Muscle layer of duodenum (tissue), 2 donors: Measurements from ENCODE around the gene XCR1.
"Not testable (repeated sequence)": the region's sequence is repeated elsewhere in the genome, so short reads cannot be mapped to it uniquely, and the experiment has no call there.

ENCODE experiments used
- H3K27ac ChIP-seq: one replicate; pipeline ENCODE4 v1.7.0; 2013; ENCODE audit warnings: mild to moderate bottlenecking, low read length
- H3K27me3 ChIP-seq: one replicate; pipeline ENCODE4 v1.7.0; 2013; ENCODE audit warnings: low read depth, mild to moderate bottlenecking, control low read depth, low read length
- H3K36me3 ChIP-seq, 2 donors: one replicate each; pipeline ENCODE4 v1.7.0; 2013; ENCODE audit warnings: low read length in 2 of 2, control low read depth in 1 of 2, mild to moderate bottlenecking in 1 of 2; ENCODE audit not compliant: insufficient read depth in 2 of 2, control insufficient read depth in 1 of 2
- H3K4me1 ChIP-seq, 2 donors: one replicate each; pipeline ENCODE4 v1.7.0; 2013; ENCODE audit warnings: low read length in 2 of 2, mild to moderate bottlenecking in 2 of 2, control low read depth in 1 of 2, moderate library complexity in 1 of 2; ENCODE audit not compliant: insufficient read depth in 2 of 2, control insufficient read depth in 1 of 2
- H3K4me3 ChIP-seq, 2 donors: one replicate each; pipeline ENCODE4 v1.7.0; 2013; ENCODE audit warnings: low read length in 2 of 2, low read depth in 1 of 2, mild to moderate bottlenecking in 1 of 2
- H3K9me3 ChIP-seq, 2 donors: one replicate each; pipeline ENCODE4 v1.7.0; 2013; ENCODE audit warnings: low read length in 2 of 2, control low read depth in 1 of 2, mild to moderate bottlenecking in 1 of 2; ENCODE audit not compliant: control insufficient read depth in 1 of 2
- donor health status: healthy.

The XCR1 gene

DNA sequence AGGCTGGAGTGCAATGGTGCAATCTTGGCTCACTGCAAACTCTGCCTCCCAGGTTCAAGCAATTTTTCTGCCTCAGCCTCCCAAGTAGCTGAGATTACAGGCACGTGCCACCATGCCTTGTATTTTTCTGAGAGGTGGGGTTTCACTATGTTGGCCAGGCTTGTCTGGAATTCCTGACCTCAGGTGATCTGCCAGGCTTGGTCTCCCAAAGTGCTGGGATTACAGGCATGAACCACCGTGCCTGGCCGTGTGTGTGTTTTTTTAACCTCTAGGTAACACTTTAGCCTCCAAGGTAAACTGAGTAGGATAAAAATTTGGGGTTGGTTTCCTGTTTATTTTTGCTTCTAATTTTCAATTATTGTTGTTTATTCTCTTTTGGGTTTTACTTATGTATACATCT, 10.8 kb upstream of the XCR1 start:
- not testable (repeated sequence) for H3K4me1 ChIP-seq, H3K4me3 ChIP-seq, H3K27ac ChIP-seq, H3K36me3 ChIP-seq, H3K27me3 ChIP-seq, H3K9me3 ChIP-seq

DNA sequence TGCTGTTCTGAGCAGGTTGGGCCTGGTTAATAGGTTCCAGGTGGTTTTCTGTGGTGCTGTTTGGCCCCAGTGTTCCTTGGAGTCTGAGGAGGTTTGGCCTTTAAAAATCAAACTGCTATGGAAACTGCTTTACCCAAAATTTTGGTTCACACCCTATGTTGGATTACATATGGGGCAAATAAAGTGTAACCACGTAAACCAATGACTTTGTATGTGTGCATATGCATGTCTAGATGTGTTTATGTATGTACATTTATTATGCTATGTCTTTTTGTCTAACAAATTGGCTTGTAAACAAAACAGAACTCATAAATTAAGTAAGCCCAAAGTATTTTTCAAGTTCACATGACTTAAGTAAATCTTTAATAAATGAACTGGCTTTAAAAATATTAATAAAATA, 8.9 kb upstream of the XCR1 start:
- H3K27me3 ChIP-seq: no peaks in the 10 kb centered on the region
- H3K36me3 ChIP-seq: no peaks in the 10 kb centered on the region
- no peak overlapping the region for H3K27ac ChIP-seq
- H3K4me3 ChIP-seq: no peak overlapping the region
- no peaks in the 10 kb centered on the region for H3K4me1 ChIP-seq
- no peaks in the 10 kb centered on the region for H3K9me3 ChIP-seq

DNA sequence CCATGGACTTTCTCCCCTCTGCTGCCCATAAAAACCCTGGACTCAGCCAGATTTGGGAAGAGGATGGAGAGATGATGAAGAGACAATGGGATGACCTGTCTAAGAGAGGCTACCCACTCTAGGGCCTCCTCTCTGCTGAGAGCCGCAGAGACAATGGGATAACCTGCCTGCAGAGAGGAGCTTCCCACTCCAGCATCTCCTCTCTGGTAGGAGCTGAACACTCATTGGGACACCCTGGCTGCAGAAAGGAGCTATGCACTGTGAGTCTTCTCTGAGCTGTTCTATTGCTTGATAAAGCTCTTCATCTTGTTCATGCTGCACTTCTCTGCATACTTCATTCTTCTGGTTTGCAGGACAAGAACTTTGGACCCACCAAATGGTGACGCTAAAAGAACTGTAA, 4.5 kb upstream of the XCR1 start:
- no peak overlapping the region for H3K4me3 ChIP-seq
- no peak overlapping the region for H3K27ac ChIP-seq
- H3K4me1 ChIP-seq: no peaks in the 10 kb centered on the region
- no peaks in the 10 kb centered on the region for H3K27me3 ChIP-seq
- peaks cover 0 to 2% of the 10 kb centered on the region in 2 donors for H3K9me3 ChIP-seq
- no peaks in the 10 kb centered on the region for H3K36me3 ChIP-seq

DNA sequence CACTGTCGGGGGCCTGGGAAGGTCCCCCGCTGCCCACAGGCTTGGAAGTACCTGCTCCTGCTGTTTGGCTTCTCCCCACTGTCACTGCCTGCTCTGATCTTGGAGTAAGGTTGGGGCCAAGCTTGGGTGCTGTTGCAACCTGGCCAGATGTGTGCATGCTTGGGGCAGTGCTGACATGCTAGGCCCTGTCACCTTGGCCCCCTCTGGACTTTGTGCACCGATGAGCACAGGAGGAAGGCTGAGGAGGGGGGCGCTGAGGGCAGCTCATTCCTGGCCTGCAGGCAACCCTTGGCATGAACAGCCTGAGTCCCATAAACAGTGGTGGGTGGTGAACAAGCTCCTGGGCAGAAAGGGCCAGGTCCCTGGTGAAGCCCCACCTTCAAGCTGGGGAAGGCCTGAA, 4.0 kb upstream of the XCR1 start:
- no peak overlapping the region for H3K4me3 ChIP-seq
- H3K9me3 ChIP-seq: peaks cover 0 to 2% of the 10 kb centered on the region in 2 donors
- H3K4me1 ChIP-seq: no peaks in the 10 kb centered on the region
- H3K27me3 ChIP-seq: no peaks in the 10 kb centered on the region
- no peaks in the 10 kb centered on the region for H3K36me3 ChIP-seq
- no peak overlapping the region for H3K27ac ChIP-seq

DNA sequence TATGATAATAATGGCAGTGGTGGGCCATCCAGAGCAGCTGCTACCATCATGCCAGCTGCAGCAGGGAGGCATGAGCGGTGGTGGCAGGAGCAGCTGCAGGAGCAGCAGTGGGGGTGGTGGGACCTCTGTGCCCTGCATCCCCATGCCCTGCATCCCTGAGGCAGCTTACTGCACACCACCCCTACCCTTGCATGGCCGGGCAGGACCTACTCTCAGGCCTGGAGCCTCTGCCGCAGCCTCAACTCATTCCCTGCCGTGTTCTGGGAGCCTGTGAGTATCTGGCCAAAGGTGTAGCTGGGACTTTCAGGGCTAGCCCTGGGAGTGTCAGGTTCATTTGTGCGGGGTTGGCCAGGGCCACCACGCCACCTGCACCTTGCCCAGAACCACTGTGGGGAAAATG, 3.3 kb upstream of the XCR1 start:
- H3K4me1 ChIP-seq: no peaks in the 10 kb centered on the region
- no peak overlapping the region for H3K27ac ChIP-seq
- H3K4me3 ChIP-seq: no peak overlapping the region
- no peaks in the 10 kb centered on the region for H3K36me3 ChIP-seq
- peaks cover 0 to 2% of the 10 kb centered on the region in 2 donors for H3K9me3 ChIP-seq
- H3K27me3 ChIP-seq: no peaks in the 10 kb centered on the region

DNA sequence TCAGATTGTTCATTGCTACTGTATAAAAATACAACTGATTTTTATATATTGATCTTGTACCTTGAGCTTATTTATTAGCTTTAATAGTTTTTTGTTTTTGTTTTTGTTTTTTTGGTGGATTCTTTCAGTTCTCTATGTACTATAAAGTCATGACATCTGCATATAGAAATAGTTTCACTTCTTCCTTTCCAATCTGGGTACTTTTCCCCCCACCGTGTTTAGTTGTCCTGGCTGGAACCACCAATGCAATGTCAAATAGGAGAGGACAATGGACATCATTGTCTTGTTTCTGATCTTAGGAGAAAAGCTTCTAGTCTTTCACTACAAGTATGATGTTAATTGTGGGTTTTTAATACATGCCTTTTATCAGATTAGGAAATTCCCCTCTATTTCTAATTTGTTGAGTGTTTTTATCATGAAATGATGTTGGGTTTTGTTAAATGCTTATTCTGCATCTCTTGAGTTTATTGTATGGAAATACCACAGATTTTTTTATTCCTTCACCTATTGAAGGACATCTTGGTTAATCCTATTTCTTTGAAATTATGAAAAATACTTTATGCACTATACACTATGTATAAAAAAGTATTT, 2.8 kb upstream of the XCR1 start:
- Histone ChIP-seq H3K4me1 (no peaks in the 10 kb centered on the region), H3K9me3 (peaks cover 0 to 2% of the 10 kb centered on the region in 2 donors), H3K36me3 (no peaks in the 10 kb centered on the region), H3K27me3 (no peaks in the 10 kb centered on the region), H3K4me3 (no peak overlapping the region), H3K27ac (no peak overlapping the region)

DNA sequence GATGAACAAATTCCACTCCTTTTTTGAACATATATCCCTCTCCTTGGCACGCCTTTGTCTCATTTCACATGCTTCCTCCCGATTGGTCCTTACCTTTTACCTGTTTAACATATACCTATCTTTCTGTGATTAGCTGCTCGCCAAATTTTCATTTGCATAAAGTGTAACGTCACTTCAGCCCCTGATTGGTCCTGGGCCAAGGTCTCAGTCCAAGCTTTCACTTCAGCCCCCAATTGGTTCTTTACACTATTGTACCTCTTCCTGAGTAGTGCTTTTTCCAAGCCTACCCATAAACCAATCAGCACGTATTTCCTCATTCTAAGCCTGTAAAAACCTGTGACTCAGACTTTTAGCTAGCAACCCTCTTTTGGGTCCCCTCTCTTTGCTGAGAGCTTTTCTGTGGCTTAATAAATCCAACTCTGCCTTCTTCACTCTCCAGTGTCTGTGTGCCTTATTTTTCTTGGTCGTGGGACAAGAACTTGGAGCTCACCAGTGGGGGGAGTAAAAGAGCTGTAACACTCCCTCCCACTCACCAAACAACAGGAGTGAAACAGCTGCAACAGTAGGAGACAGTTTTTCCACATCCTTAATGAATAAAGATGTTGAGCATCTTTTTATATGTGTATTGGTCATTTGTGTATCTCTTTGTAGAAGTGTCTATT, 584 bp upstream of the XCR1 start:
- Histone ChIP-seq H3K27me3 (no peaks in the 10 kb centered on the region), H3K4me1 (no peaks in the 10 kb centered on the region), H3K9me3 (peaks cover 0 to 2% of the 10 kb centered on the region in 2 donors), H3K4me3 (no peak overlapping the region), H3K36me3 (no peaks in the 10 kb centered on the region), H3K27ac (no peak overlapping the region)

DNA sequence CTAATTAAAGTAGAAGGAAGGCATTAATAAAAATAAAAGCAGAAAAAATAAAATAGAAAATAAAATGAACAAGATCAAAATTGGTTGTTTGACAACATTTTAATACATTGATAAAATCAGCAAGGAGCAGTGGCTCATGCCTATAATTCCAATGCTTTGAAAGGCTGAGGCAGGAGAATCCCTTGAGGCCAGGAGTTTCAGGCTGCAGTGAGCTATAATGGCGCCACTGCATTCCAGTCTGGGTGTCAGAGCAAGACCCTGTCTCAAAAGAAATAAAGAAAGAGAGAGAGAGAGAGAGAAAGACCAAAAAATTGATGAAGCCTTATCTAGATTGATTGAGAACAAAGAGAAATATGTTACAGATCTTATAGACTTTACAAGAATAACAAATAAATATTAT, 2.1 kb downstream of the XCR1 start:
- no peaks in the 10 kb centered on the region for H3K36me3 ChIP-seq
- H3K27ac ChIP-seq: no peak overlapping the region
- H3K27me3 ChIP-seq: no peaks in the 10 kb centered on the region
- H3K9me3 ChIP-seq: peaks cover 0 to 2% of the 10 kb centered on the region in 2 donors
- H3K4me1 ChIP-seq: no peaks in the 10 kb centered on the region
- H3K4me3 ChIP-seq: no peak overlapping the region

DNA sequence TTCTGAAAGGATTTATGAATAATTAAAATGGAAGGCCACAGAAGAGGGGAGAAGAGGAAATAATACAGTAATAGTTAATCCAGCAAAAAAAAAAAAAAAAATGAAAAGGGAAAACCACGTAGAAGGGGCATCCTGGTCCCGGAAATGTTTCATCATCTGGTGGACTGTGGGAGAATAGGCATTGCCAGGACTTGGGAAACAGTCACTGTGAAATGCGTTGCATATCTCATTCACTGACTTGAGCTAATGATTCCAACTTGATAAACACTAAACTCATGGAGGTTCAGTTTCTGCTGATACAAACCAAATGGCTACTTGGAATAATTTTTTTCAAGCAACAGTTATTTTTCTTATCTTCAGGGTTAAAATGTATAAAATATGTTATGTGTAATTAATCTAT, 3.2 kb downstream of the XCR1 start:
- Histone ChIP-seq H3K27me3 (no peaks in the 10 kb centered on the region), H3K9me3 (peaks cover 0 to 2% of the 10 kb centered on the region in 2 donors), H3K4me3 (no peak overlapping the region), H3K27ac (no peak overlapping the region), H3K4me1 (no peaks in the 10 kb centered on the region), H3K36me3 (no peaks in the 10 kb centered on the region)

DNA sequence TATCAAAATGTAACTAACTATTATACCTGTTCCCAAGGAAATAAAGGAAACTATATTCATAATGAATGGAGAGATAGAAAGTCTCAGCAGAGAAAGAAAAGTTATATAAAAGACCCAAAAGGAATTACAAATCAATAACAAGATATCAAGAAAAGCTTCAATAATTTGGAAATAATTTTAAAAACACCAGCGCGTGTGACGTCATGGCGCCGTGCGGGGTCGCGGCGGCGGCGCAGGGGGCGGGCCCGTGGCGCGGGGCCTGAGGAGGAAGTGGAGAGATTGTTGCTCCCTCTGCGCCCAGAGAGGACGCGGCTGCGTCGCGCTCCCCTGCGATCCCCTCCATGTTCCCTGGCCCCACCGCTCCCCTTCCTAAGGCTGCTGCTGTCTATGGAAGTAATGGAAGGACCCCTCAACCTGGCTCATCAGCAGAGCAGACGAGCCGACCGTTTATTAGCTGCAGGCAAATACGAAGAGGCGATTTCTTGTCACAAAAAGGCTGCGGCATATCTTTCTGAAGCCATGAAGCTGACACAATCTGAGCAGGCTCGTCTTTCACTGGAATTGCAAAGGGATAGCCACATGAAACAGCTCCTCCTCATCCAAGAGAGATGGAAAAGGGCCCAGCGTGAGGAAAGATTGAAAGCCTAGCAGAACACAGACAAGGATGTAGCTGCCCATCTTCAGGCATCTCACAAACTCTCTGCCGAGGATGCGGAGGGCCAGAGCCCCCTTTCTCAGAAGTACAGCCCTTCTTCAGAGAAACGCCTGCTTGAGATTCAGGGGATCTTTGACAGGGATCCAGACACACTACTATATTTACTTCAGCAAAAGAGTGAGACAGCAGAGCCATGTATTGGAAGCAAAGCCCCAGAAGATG, 4.1 kb downstream of the XCR1 start:
- no peaks in the 10 kb centered on the region for H3K27me3 ChIP-seq
- peaks cover 0 to 2% of the 10 kb centered on the region in 2 donors for H3K9me3 ChIP-seq
- H3K27ac ChIP-seq: no peak overlapping the region
- H3K4me3 ChIP-seq: no peak overlapping the region
- no peaks in the 10 kb centered on the region for H3K4me1 ChIP-seq
- H3K36me3 ChIP-seq: no peaks in the 10 kb centered on the region

DNA sequence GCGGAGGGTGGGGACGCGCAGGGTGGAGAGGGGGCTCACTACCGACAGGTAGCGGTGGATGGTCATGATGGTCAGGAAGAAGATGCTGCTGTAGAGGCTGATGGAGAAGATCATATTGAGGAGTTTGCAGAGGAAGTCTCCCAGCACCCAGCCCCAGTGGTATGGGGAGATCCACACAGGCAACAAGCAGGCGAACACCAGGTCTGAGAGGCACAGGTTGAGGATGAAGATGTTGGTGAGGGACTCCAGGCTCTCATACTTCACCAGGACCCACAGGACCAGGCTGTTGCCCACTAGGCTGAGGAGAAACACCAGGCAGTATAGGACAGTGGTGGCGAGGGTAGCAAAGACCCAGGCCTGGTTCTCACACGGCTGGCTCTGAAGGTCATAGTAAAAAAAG, 5.8 kb downstream of the XCR1 start:
- Histone ChIP-seq H3K36me3 (no peaks in the 10 kb centered on the region), H3K27ac (no peak overlapping the region), H3K4me3 (no peak overlapping the region), H3K9me3 (no peaks in the 10 kb centered on the region), H3K27me3 (no peaks in the 10 kb centered on the region), H3K4me1 (no peaks in the 10 kb centered on the region)
